Left kidney (tissue), 2 donors: ENCODE measurements around the gene APOL5. TPM values are rescaled to one million over a fixed set of nuclear protein-coding genes. Genes with fewer than 3 reads are reported as not detected.

ENCODE experiments used
- DNase-seq: peaks from one replicate; pipeline ENCODE4 v3.0.0-alpha.2; 2013
- polyA plus RNA-seq: library from polyadenylated mRNA; unstranded; fragments of 120-200 nt; gene quantifications from one replicate; pipeline ENCODE4 v1.2.1, GENCODE V29; 2013; ENCODE audit not compliant: insufficient read length

APOL5 gene
- polyA plus RNA-seq, 1 donor = not detected

DNA sequence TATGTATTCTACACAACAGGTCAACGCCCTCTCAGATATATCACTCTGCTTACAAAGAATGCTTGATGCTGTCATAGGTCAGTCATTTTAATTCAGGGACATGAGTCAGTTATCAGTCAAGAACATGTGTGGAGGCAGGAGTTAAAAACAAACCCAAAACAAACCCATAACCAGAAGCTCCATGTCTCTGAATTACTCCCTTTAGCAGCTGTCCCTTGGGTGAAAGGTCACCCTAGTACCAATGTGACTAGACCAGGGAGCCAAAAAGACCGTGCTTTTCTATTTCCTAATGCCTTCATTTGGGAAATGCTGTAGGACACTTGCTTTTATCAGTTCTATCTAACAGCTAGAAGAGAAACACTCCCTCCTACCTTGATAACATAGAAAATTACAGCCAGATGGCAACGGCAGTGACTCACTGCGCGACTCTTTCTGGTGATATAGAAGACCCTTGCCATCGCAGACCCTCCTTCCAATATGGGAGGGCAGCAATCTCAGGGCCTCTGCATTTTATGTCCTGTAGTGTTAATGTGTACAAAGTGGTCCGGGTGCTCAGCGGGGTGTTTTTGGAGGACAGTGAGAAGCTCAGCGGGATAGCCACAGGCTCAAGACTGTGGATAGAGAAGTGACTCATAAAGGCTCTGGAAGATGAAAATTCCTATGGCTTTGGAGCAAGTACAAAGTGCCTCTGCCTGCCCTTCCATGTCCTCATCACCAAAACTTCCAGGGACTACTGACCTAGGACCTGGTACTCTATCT lies 24.8 kb downstream of the APOL5 start:
- DNase-seq = no peak

GRCh38 chr22:35743326-35743860 lies 25.7 kb downstream of the APOL5 start:
- no peak for DNase-seq

GRCh38 chr22:35746248-35746647 lies 28.6 kb downstream of the APOL5 start:
- no peak for DNase-seq

GRCh38 chr22:35746946-35747703 lies 29.5 kb downstream of the APOL5 start:
- no peak for DNase-seq

DNA sequence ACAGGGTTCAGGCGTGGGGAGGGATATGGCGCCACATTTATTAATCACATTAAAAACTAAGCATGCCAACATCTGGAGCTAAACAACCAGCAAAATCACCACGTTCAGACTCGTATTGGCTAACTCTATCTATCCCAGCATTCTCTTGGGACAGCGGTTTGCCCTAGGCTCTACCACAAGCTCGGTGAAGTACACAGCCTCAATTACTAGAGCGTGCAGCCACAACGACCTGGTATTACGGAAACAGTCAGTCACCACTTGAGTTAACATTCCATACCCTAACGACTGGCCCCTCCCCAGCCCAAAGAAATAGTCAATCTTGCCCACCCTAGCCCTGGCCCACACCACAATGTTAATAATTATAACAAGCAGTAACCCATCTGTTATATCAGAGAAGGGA lies 32.1 kb downstream of the APOL5 start:
- DNase-seq = peak; percentile 35

GRCh38 chr22:35752006-35752862 lies 34.6 kb downstream of the APOL5 start:
- no peak for DNase-seq

GRCh38 chr22:35752863-35753189 lies 35.2 kb downstream of the APOL5 start:
- no peak for DNase-seq

DNA sequence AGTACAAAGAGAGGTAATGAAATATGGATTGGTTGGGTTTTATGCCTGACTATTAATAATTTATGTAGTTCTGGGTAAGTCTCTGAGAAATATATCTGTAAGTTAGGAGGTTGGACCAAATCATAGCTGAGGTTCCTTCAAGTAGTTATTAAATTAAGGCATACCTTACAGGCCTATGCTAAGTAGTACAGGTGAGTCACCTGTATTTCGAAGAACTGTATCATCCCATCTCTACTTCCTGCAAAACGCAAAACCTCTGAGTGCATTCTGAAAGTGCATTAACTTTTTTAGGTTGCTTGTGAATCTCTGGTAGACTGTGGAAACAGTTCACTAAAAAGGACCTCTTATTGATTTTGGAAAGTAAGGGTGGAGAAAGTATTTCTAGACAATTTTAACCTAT lies 37.1 kb downstream of the APOL5 start:
- no peak for DNase-seq

- DNase-seq = no peak
These were observed 39.0 kb downstream of the APOL5 start for GRCh38 chr22:35756722-35757121.

- no peak for DNase-seq
These were observed 40.7 kb downstream of the APOL5 start for GRCh38 chr22:35758394-35758793.

GRCh38 chr22:35761037-35761436 lies 43.4 kb downstream of the APOL5 start:
- DNase-seq = no peak

DNA sequence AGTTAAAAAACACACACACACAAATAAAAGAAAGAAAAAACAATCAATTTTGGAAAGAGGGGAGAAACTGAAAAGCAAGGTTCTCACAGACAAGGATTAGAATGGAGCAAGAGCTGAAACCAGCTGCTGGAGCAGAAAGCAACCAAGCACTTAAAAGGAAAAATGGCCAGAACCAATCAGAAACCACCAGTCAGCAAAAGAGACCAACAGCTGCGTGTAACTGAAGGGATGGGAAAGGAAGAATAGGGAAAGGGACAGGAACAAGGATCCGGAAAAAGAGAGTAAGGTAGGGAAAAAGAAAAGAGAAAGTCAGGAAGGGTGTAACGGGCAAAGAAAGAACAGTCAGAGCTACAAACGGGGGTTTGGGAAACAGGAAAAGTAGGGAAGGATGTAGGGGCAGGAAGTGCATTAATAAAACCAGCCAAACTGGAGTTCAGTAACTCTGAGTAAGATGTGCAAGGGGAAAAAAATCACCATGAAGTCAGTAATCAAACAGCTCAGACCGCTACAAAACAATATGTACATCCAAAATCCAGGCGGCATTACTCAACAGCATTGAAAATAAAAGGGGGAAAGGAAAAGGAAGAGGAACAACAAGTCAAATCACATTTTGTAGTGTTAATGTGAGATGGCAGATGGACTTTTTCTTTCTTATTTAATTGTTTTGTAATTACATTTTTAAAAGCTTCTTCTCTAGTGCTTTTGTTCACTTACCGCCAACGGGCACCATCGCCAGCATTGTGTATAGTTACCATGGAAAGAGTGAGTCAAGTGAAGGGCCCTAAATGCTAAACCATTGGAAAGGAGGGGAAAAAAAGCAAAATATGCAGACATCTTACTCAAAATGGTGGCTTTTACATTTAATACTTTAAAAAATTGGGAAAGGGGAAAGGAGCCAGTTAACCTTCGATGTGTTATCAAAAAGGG lies 49.2 kb downstream of the APOL5 start:
- no peak for DNase-seq

DNA sequence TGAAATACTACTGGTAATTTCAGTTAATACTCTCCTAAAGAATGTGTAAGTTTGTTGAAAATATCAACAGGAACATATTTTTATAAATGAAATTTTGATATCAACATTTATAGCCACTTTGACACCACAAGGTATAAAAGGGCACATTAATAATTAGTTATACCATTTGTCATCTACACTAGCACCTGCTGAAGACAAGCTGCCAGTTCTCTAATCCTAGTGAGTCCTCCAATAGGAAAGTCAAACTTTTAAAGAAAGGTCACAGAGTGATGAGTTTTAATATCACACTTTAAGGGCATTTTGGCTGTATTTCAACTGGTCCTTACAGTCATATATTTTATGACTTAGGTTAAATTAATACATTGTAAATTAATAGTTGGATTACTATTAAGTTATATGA lies 52.3 kb downstream of the APOL5 start:
- DNase-seq = no peak

DNA sequence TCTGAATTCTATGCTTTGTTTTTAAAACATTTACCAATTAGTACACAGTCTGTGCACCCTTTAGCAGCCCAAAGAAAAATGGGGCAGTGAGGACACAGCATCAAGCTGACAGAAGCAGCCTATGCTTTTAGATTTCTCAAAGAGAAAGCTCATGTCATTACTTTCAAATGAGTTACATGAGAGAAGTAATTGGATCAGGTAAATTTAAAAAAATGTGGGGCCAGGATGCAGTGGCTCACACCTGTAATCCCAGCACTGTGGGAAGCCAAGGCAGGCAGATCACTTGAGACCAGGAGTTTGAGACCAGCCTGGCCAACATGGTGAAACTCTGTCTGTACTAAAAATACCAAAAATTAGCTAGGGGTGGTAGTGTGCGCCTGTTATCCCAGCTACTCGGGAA lies 57.7 kb downstream of the APOL5 start:
- DNase-seq = no peak

GRCh38 chr22:35777335-35777975 lies 59.8 kb downstream of the APOL5 start:
- no peak for DNase-seq

Other genes starting within 250 kb of the APOL5 start
- 1.5 TPM for gene RASD2, start 177.0 kb upstream of the APOL5 start, polyA plus RNA-seq
- gene MB, start 100.5 kb upstream of the APOL5 start, polyA plus RNA-seq = not detected
- 4.8 TPM for gene APOL6, start 69.4 kb upstream of the APOL5 start, polyA plus RNA-seq